H9 (cell line): ENCODE measurements around the gene MAP7D3. TPM values are rescaled to one million over a fixed set of nuclear protein-coding genes. Genes with fewer than 3 reads are reported as not detected.

Experiments used
- DNase-seq: peaks from one replicate; pipeline ENCODE4 v3.0.0-alpha.2; 2017
- H2AFZ ChIP-seq: one replicate; pipeline ENCODE4 v1.6.1; 2013; ENCODE audit warnings: mild to moderate bottlenecking, low read length, control low read depth, moderate library complexity
- H2AK5ac ChIP-seq: 2 replicates; pipeline ENCODE4 v1.6.1; 2013; ENCODE audit warnings: low read length, control low read depth, mixed read lengths; ENCODE audit not compliant: insufficient read length
- H2BK120ac ChIP-seq: one replicate; pipeline ENCODE4 v1.6.1; 2013; ENCODE audit warnings: low read depth, mild to moderate bottlenecking, low read length, control low read depth, inconsistent platforms; ENCODE audit not compliant: poor library complexity, severe bottlenecking
- H2BK12ac ChIP-seq: 2 replicates; pipeline ENCODE4 v1.6.1; 2013; ENCODE audit warnings: low read length, control low read depth, mixed read lengths, low read depth; ENCODE audit not compliant: insufficient read length
- H2BK15ac ChIP-seq: 2 replicates; pipeline ENCODE4 v1.6.1; 2013; ENCODE audit warnings: low read depth, low read length, control low read depth
- H2BK20ac ChIP-seq: one replicate; pipeline ENCODE4 v1.6.1; 2013; ENCODE audit warnings: low read depth, mild to moderate bottlenecking, low read length, control low read depth, inconsistent platforms; ENCODE audit not compliant: poor library complexity, severe bottlenecking
- H2BK5ac ChIP-seq: 2 replicates; pipeline ENCODE4 v1.6.1; 2013; ENCODE audit warnings: low read length, control low read depth, mixed read lengths; ENCODE audit not compliant: insufficient read length
- H3K14ac ChIP-seq: 2 replicates; pipeline ENCODE4 v1.6.1; 2013; ENCODE audit warnings: low read length, control low read depth; ENCODE audit not compliant: insufficient read depth
- H3K18ac ChIP-seq: 2 replicates; pipeline ENCODE4 v1.6.1; 2013; ENCODE audit warnings: low read depth, mild to moderate bottlenecking, mixed read lengths, low read length, control low read depth; ENCODE audit not compliant: insufficient read length
- H3K23ac ChIP-seq: 2 replicates; pipeline ENCODE4 v1.6.1; 2013; ENCODE audit warnings: low read length, control low read depth, mixed read lengths, low read depth; ENCODE audit not compliant: insufficient read length
- H3K23me2 ChIP-seq: 2 replicates; pipeline ENCODE4 v1.6.1; 2013; ENCODE audit warnings: low read depth, mild to moderate bottlenecking, mixed read lengths, low read length, control low read depth; ENCODE audit not compliant: insufficient read length, poor library complexity, severe bottlenecking
- H3K27ac ChIP-seq: 2 replicates; pipeline ENCODE4 v1.5.1; 2013; ENCODE audit warnings: low read length, control low read depth, mixed read lengths, low read depth; ENCODE audit not compliant: insufficient read length
- H3K27me3 ChIP-seq: 2 replicates; pipeline ENCODE4 v1.6.1; 2013; ENCODE audit warnings: low read length, control low read depth, inconsistent platforms; ENCODE audit not compliant: insufficient read depth
- H3K4ac ChIP-seq: 2 replicates; pipeline ENCODE4 v1.6.1; 2013; ENCODE audit warnings: low read depth, mild to moderate bottlenecking, control low read depth, inconsistent platforms, low read length, moderate library complexity
- H3K4me1 ChIP-seq: 2 replicates; pipeline ENCODE4 v1.6.1; 2013; ENCODE audit warnings: low read length, control low read depth, inconsistent platforms; ENCODE audit not compliant: insufficient read depth
- H3K4me2 ChIP-seq: 2 replicates; pipeline ENCODE4 v1.6.1; 2013; ENCODE audit warnings: low read length, control low read depth, mixed read lengths; ENCODE audit not compliant: insufficient read length, insufficient read depth
- H3K56ac ChIP-seq: 2 replicates; pipeline ENCODE4 v1.6.1; 2013; ENCODE audit warnings: low read depth, mild to moderate bottlenecking, mixed read lengths, low read length, control low read depth; ENCODE audit not compliant: insufficient read length
- H3K79me1 ChIP-seq: 2 replicates; pipeline ENCODE4 v1.6.1; 2013; ENCODE audit warnings: low read depth, mild to moderate bottlenecking, moderate library complexity, low read length, control low read depth, inconsistent platforms; ENCODE audit not compliant: insufficient read depth, poor library complexity, severe bottlenecking
- H3K79me2 ChIP-seq: 2 replicates; pipeline ENCODE4 v1.6.1; 2013; ENCODE audit warnings: low read length, control low read depth, inconsistent platforms; ENCODE audit not compliant: insufficient read depth
- H3K9ac ChIP-seq: 2 replicates; pipeline ENCODE4 v1.6.1; 2013; ENCODE audit warnings: low read length, control low read depth, mixed read lengths; ENCODE audit not compliant: insufficient read length; ENCODE audit errors: extremely low read depth
- H3K9me3 ChIP-seq: one replicate; pipeline ENCODE4 v1.6.1; 2013; ENCODE audit warnings: low read depth, low read length, inconsistent platforms; ENCODE audit not compliant: control insufficient read depth
- H3T11ph ChIP-seq: one replicate; pipeline ENCODE4 v1.6.1; 2013; ENCODE audit warnings: mild to moderate bottlenecking, low read length, control low read depth, inconsistent platforms
- H4K20me1 ChIP-seq: one replicate; pipeline ENCODE4 v1.6.1; 2013; ENCODE audit not compliant: control insufficient read depth, insufficient read length, insufficient read depth
- H4K5ac ChIP-seq: 2 replicates; pipeline ENCODE4 v1.6.1; 2013; ENCODE audit warnings: low read depth, mild to moderate bottlenecking, mixed read lengths, low read length, control low read depth; ENCODE audit not compliant: insufficient read length
- H4K8ac ChIP-seq: replicated peaks from 2 replicates; pipeline ENCODE4 v1.6.1; 2013; ENCODE audit warnings: low read length, control low read depth, mixed read lengths, low read depth; ENCODE audit not compliant: insufficient read length
- H4K91ac ChIP-seq: 2 replicates; pipeline ENCODE4 v1.6.1; 2013; ENCODE audit warnings: low read depth, mild to moderate bottlenecking, moderate library complexity, mixed read lengths, low read length, control low read depth; ENCODE audit not compliant: insufficient read length
- H3K27ac Mint-ChIP-seq, 3 experiments: 2 replicates in 2 of 3; 3 replicates in 1 of 3; pipeline ENCODE4 v1.8.0; 2020 to 2021; ENCODE audit warnings: mixed read lengths in 3 of 3, mild to moderate bottlenecking in 1 of 3, moderate library complexity in 1 of 3
- H3K27me3 Mint-ChIP-seq: 2 replicates; pipeline ENCODE4 v1.8.0; 2021; ENCODE audit warnings: low read depth, mild to moderate bottlenecking, moderate library complexity, mixed read lengths
- H3K36me3 Mint-ChIP-seq, 3 experiments: 2 replicates in 2 of 3; 3 replicates in 1 of 3; pipeline ENCODE4 v1.8.0; 2020 to 2021; ENCODE audit warnings: low read depth in 3 of 3, mixed read lengths in 3 of 3; ENCODE audit not compliant: insufficient read depth in 1 of 3
- H3K4me1 Mint-ChIP-seq, 2 experiments: 2 replicates each; pipeline ENCODE4 v1.8.0; 2020; ENCODE audit warnings: mixed read lengths in 2 of 2
- H3K4me3 Mint-ChIP-seq, 2 experiments: 2 replicates in 1 of 2; 3 replicates in 1 of 2; pipeline ENCODE4 v1.8.0; 2020 to 2021; ENCODE audit warnings: mild to moderate bottlenecking in 2 of 2, mixed read lengths in 2 of 2, moderate library complexity in 1 of 2
- H3K9me3 Mint-ChIP-seq, 2 experiments: 2 replicates in 1 of 2; 3 replicates in 1 of 2; pipeline ENCODE4 v1.8.0; 2020; ENCODE audit warnings: mild to moderate bottlenecking in 2 of 2, mixed read lengths in 2 of 2, moderate library complexity in 1 of 2
- CTCF ChIP-seq: fragments of 200-600 bp; sonication (generic); conservative IDR thresholded peaks from 3 replicates; pipeline ENCODE4 v1.8.0; 2021; ENCODE audit warnings: antibody characterized with exemption, mild to moderate bottlenecking
- WGBS: extraction: QIAGEN DNeasy Blood & Tissue Kit; methylation state at CpG from one replicate; pipeline ENCODE4 v1.1.7; 2013; ENCODE audit warnings: missing lambda C conversion rate, low lambda C conversion rate, mixed read lengths; ENCODE audit not compliant: insufficient read length; ENCODE audit errors: extremely low coverage; 5-methylcytosine and 5-hydroxymethylcytosine counted together
- total RNA-seq: library from RNA; stranded (reverse); gene quantifications from 2 replicates; pipeline ENCODE4 v1.2.1, GENCODE V29; 2021

The MAP7D3 gene
- total RNA-seq, 1 experiment from 2014 or later: 15.2 TPM

GRCh38 chrX:136256026-136256425 is 4.8 kb upstream of the MAP7D3 start:
- Mint-ChIP-seq H3K36me3 (no peaks in the 10 kb centered on the region; a peak in 2 of 7 replicates), H3K4me1 (peaks cover 11 to 13% of the 10 kb centered on the region in 2 experiments), H3K9me3 (peaks cover 63 to 70% of the 10 kb centered on the region in 2 experiments), H3K27ac (no peak overlapping the region; a peak in 1 of 7 replicates), H3K4me3 (no peak overlapping the region), H3K27me3 (no peaks in the 10 kb centered on the region; the same call in none of the 2 replicates)
- Histone ChIP-seq H3K56ac (no peak overlapping the region), H2BK12ac (no peak overlapping the region), H3K27me3 (no peaks in the 10 kb centered on the region), H3K4ac (no peak overlapping the region), H3K9me3 (peaks cover 33% of the 10 kb centered on the region), H3K4me2 (no peak overlapping the region), H3T11ph (no peak overlapping the region), H4K91ac (no peak overlapping the region), H3K23me2 (peaks cover 3% of the 10 kb centered on the region), H3K23ac (no peak overlapping the region), H2AFZ (no peak overlapping the region), H2BK5ac (no peak overlapping the region), H3K4me1 (no peaks in the 10 kb centered on the region), H3K79me1 (no peaks in the 10 kb centered on the region), H3K79me2 (no peaks in the 10 kb centered on the region), H3K18ac (no peak overlapping the region), H4K5ac (no peak overlapping the region), H3K27ac (no peak overlapping the region), H3K14ac (no peak overlapping the region), H2BK20ac (no peak overlapping the region), H2BK15ac (no peak overlapping the region), H4K20me1 (no peaks in the 10 kb centered on the region), H3K9ac (no peak overlapping the region), H2AK5ac (no peak overlapping the region), H2BK120ac (no peak overlapping the region), H4K8ac (no peak overlapping the region)
- no peak for TF ChIP-seq CTCF
- WGBS: no CpG with 5 or more reads among the region's 7 CpGs
- no peak for DNase-seq
